Stimulated activated CD8-positive, alpha-beta memory T cell treated with anti-CD3 and anti-CD28 coated beads, Interleukin-7, amount 100 ng/mL, for 48 hours (primary cell): ENCODE measurements around the gene PAFAH1B1.
"Not testable (repeated sequence)": the region's sequence is repeated elsewhere in the genome, so short reads cannot be mapped to it uniquely, and the experiment has no call there.

ENCODE experiments used
- DNase-seq, 2 donors: peaks; one replicate each; pipeline ENCODE4 v3.0.0-alpha.2; 2020; ENCODE audit warnings: low read depth in 1 of 2; ENCODE audit errors: extremely low read depth in 1 of 2

PAFAH1B1 gene

DNA sequence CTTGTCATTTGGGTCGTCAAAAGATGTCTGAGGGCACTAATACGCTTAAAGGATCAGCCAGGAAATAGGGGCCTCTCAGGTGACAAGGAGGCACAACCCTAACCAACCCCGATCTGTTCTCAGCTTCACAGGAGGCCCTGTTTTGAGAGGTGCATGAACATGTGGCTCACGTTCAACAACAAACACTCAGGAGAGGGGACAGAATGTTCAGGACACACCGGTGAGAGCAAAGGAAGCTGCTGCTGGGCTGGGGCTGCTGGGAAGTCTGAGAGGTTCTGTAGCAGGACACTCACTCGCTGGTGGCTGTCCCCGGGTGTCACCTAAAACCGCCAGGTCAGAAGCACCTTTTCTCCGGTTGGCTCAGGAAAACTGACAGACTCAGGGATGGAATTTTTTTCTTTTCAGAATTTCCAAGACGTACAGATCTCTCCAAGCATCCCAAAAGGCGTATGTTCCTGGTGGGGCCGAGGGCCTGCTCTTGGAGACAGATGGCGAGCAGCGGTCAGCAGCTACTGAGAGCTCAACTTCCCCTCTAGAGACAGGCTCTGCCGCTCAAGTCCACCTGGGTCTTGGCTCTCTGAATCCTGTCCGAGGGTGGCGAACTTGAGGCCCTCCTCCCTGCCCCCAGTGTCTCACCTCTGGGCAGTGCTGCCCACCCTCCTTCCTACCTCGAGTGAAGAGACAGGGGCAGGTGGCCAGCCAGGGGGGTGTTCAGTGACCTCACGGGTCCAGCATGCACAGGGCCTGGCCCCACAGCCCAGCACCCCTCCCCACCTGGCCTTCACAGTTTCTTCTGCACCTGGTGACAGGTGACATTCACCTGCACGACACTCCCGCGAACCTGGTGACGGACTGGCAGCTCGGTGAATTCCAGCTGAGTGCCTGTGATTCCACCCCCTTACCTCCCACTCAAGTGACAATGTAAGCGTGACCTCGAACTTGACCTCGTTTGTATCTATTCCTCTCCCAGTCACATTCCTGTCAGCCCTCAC is 95.2 kb downstream of the PAFAH1B1 start:
- DNase-seq: no peak

GRCh38 chr17:2689411-2690164 is 96.1 kb downstream of the PAFAH1B1 start:
- DNase-seq: no peak

GRCh38 chr17:2690165-2691068 is 97.0 kb downstream of the PAFAH1B1 start:
- no peak for DNase-seq

DNA sequence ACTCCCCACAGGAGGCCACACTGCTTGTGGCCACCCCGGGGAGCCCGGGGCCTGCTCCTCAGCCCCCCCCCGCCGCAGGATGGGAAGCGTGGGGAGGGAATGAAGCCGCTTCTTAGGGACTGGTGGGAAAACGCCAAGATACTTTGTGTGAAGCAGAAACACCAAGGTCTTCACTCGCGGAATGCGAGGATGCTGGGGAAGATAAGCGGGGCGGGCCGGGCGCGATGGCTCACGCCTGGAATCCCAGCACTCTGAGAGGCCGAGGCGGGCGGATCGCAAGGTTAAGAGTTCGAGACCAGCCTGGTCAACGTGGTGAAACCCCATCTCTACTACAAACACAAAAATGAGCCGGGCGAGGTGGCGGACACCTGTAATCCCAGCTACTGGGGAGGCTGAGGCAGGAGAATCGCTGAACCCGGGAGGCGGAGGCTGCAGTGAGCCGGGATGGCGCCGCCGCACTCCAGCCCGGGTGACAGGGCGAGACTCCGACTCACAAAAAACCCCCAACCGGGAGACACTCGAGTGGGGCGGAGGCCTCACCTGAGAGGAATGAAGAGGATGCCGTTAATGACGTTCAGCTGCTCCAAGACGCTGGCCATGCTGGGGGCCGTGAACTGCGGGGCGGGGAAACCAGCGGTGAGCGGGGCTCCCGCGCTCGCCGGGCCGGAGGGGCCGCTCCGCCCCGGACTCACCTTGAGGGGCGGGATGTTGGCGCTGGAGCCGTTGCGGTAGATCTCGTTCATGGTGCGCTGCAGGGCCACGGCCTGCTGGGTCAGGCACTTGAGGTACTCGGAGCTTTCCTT is 97.8 kb downstream of the PAFAH1B1 start:
- no peak for DNase-seq

DNA sequence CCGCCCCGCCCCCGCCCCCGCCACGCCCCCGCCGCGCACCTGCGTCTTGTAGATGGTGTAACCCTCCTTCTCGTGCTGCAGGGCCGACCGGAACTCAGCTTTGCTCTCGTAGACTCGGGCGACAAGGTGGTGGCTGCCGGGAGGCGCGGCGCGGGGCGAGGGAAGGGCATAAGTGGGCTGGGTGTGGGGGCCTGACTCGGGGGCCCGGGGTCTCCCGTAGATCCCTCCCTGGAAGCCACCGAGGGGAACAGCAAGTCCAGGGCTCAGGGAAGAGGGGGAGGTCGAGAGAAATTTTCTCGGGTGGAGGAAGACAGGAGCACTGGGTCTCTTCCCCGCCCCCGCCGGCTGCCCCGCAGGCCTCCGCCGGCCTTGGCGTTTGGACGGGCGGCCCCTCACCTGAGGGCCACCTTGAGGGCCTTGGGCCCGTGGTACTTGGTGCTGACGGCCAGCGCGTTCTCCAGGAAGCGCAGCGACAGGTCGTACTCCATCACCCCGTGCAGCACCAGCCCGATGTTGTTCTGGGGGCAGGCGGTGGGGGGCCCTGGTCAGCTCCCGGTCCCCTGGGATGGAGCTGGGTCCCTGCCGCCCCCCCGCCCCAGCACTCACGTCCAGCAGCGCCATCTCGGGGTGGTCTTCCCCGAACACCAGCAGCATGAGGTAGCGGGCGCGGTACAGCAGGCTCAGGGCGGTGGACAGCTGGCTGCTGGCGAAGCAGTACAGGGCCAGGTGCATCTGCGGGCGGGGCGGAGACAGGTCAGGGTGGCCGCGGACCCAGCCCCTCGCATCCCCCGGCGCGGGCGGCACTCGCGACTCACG is 98.7 kb downstream of the PAFAH1B1 start:
- no peak for DNase-seq

DNA sequence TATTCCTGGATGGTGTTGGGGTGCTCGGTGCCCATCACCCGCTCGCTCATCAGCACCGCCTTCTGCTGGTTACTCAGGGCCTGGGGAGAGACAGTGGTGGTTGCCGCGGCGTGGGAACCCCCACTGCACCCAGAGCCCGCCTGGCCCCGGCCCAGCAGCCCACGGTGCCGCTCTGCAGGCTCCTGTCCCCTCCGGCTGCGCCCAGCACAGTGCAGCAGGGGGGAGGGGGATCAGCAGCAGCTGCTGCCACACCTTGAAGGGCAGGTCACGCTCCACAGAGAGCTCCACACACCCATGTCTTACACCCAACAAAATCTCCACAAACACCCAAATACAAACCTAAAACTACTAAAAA is 99.3 kb downstream of the PAFAH1B1 start:
- DNase-seq: no peak

DNA sequence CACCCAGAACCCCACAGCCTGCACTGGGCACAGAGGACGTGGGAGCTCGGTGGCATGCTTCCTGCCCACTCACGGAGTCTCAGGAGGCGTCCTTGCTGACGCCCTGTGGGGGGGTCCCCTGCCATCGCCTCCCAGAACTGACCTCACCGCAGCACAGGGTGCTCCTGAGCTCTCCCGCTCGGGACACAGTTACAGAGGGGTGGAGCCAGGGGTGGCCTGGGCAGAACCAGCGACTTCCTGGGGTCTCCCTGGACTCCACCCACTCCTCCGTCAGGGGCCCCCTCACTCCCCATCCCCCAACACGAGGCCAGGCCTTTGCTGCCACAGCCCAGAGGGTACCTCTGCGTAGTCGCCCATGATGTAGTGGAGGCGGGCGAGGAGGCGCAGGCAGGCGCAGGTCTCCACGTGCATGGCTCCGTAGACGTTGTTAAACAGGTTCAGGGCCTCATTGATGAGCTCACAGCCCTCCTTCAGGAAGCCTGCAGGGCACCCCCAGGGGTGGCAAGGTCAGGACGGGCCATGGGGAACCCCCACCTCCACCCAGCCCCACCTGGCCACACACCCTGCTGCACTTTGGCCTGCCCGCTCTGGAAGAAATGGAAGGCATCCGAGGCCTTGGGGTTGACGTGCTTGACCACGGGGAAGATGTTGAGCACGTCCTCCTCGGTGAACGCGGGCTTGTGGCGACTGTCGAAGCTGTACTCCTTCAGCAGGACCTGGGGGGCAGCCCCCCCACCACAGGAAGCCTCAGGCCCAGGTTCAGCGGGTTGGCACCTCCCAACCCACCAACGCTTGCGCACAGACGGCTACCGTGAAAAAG is 100.3 kb downstream of the PAFAH1B1 start:
- DNase-seq: no peak

- no peak for DNase-seq
Measured at GRCh38 chr17:2694381-2695242, 101.2 kb downstream of the PAFAH1B1 start.

- DNase-seq: no peak
Measured at GRCh38 chr17:2695243-2695960, 101.9 kb downstream of the PAFAH1B1 start.

DNA sequence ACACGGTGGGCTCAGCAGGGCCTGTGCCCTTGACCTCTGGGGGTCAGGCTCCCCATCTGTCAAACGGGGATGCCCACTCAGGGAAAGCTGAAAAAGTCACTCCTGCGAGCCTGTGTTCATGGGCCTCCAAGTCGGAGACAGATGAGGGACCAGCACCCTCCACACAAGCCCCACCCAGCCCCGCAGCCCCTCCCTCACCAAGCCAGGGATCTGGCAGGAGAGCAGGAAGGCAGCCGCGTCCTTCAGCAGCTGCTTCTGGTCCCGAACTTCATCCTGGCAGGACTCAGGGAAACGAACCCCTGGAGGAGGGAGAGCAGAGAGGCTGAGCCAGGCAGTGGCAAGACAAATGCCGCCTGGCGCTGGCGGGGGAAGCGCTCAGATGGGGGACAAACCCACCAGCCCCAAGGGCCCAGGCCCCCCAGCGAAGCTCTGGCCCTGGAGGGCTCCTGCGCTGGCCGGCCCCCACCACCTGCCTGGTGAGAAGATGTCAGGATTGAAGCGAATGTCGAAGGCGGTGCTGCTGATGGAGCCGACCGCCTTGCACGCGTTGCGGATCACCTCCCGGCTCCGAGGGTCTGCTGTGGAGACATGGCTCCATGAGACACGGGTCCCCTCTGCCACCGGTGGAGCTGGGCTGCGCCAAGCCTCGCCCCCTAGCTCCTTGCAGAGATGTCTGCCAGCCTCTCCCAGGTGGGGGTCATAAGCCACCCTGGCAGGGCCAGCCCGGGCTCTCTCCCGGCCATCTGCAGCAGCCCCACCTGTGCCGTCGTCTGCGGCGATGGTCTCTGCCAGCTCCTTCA is 102.7 kb downstream of the PAFAH1B1 start:
- DNase-seq: no peak

- no peak for DNase-seq
Measured at GRCh38 chr17:2697611-2698162, 104.2 kb downstream of the PAFAH1B1 start.

GRCh38 chr17:2699216-2699805 is 105.9 kb downstream of the PAFAH1B1 start:
- not testable (repeated sequence) for DNase-seq

DNA sequence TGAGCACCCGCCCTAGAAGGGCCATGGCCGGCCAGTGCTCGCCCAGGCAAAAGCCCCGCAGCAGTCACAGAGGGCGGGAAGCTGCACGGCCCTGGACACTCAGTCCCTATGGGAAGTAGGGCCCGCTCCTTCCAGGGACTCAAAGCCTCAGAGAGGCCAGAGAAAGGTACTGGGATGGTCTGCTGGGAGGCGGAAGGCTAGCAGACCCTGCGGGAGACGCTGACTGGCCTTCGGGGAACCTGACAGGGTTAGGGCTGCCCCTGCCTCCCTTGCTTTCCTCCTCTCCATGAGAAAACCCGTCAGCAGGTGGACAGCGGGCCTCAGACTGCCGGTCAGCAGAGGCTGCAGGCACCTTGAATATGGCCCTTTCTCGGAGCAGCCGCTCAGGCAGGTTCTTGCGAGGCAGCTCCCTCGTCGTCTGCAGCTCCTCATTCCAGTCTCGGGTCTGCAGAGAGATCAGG is 106.6 kb downstream of the PAFAH1B1 start:
- no peak for DNase-seq

DNA sequence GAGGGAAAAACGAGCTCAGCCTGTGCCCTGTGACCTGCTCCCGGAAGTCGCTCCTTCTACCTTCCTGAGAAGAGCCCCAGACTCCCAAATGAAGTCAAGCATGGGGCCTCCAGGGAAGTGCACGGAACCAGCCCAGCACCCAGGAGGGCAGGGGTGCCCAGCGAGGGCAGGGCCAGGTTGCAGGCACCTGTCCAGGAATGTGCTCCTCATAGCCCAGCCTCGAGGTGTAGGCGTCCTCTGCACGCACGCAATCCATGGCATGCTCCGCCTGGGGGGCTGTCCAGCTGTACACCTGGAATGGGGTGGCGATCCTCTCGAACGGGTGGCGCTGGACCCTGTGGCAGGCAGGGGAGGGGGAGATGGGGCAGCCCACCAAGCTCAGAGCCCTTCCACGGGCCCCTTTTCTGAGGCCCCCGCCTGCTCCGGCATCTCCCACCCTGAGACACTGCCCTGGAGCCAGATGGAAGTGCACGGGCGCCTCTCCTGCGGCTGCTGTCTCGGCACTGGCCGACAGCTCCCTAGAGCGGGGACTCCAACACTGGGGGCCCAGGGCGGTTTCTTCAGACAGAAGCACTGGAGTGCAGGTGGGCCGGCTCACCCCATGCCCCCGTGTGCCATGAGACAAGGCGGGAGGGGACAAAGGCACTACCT is 107.2 kb downstream of the PAFAH1B1 start:
- no peak for DNase-seq
